ENCODE measurements around the gene RIIAD1. TPM values are rescaled to one million over a fixed set of nuclear protein-coding genes. Genes with fewer than 3 reads are reported as not detected.
A peak's percentile ranks its signal among the peaks of the same experiment; 100 is the strongest.

The RIIAD1 gene
- total RNA-seq, 1 donor from 2014 or later: not detected

- no peaks in the 10 kb centered on the region for H3K4me1 Mint-ChIP-seq (ENCODE audit: low read depth)
- H3K27ac Mint-ChIP-seq (ENCODE audit: unreplicated experiment): no peak overlapping the region
- no peaks in the 10 kb centered on the region for H3K9me3 Mint-ChIP-seq (ENCODE audit: low read depth)
- DNase-seq (ENCODE audit: low spot score): no peak
- no peak for TF ChIP-seq CTCF (IDR thresholded peaks at IDR 0.05)
- no peak overlapping the region for H3K4me3 Mint-ChIP-seq (ENCODE audit: unreplicated experiment)
- H3K36me3 Mint-ChIP-seq (ENCODE audit: low read depth): peaks cover 2% of the 10 kb centered on the region
- no peaks in the 10 kb centered on the region for H3K27me3 Mint-ChIP-seq (ENCODE audit: low read depth)
Observed at GRCh38 chr1:151705753-151706463, 15.4 kb upstream of the RIIAD1 start.

GRCh38 chr1:151706464-151707415 lies 14.6 kb upstream of the RIIAD1 start:
- no peaks in the 10 kb centered on the region for H3K27me3 Mint-ChIP-seq (ENCODE audit: low read depth)
- TF ChIP-seq CTCF (IDR thresholded peaks at IDR 0.05): no peak
- DNase-seq (ENCODE audit: low spot score): no peak
- no peaks in the 10 kb centered on the region for H3K4me1 Mint-ChIP-seq (ENCODE audit: low read depth)
- H3K4me3 Mint-ChIP-seq (ENCODE audit: unreplicated experiment): no peak overlapping the region
- no peaks in the 10 kb centered on the region for H3K36me3 Mint-ChIP-seq (ENCODE audit: low read depth)
- peak overlapping the region; percentile 36 for H3K27ac Mint-ChIP-seq (ENCODE audit: unreplicated experiment)
- H3K9me3 Mint-ChIP-seq (ENCODE audit: low read depth): no peaks in the 10 kb centered on the region

- H3K4me1 Mint-ChIP-seq (ENCODE audit: low read depth): no peaks in the 10 kb centered on the region
Observed at GRCh38 chr1:151707541-151708065, 13.7 kb upstream of the RIIAD1 start.

GRCh38 chr1:151708891-151709290 lies 12.4 kb upstream of the RIIAD1 start:
- H3K27me3 Mint-ChIP-seq (ENCODE audit: low read depth): no peaks in the 10 kb centered on the region
- no peaks in the 10 kb centered on the region for H3K4me1 Mint-ChIP-seq (ENCODE audit: low read depth)
- no peak for DNase-seq (ENCODE audit: low spot score)
- no peaks in the 10 kb centered on the region for H3K9me3 Mint-ChIP-seq (ENCODE audit: low read depth)
- H3K36me3 Mint-ChIP-seq (ENCODE audit: low read depth): no peaks in the 10 kb centered on the region
- H3K4me3 Mint-ChIP-seq (ENCODE audit: unreplicated experiment): no peak overlapping the region
- H3K27ac Mint-ChIP-seq (ENCODE audit: unreplicated experiment): no peak overlapping the region
- TF ChIP-seq CTCF (IDR thresholded peaks at IDR 0.05): no peak

More at GRCh38 chr1:151707541-151708065, 13.7 kb upstream of the RIIAD1 start:
- no peak for DNase-seq (ENCODE audit: low spot score)
- Mint-ChIP-seq H3K27me3 (ENCODE audit: low read depth) (no peaks in the 10 kb centered on the region), H3K36me3 (ENCODE audit: low read depth) (no peaks in the 10 kb centered on the region), H3K9me3 (ENCODE audit: low read depth) (no peaks in the 10 kb centered on the region), H3K4me3 (ENCODE audit: unreplicated experiment) (no peak overlapping the region), H3K27ac (ENCODE audit: unreplicated experiment) (no peak overlapping the region)
- no peak for TF ChIP-seq CTCF (IDR thresholded peaks at IDR 0.05)

GRCh38 chr1:151710187-151710840 lies 11.0 kb upstream of the RIIAD1 start:
- DNase-seq (ENCODE audit: low spot score): no peak
- no peaks in the 10 kb centered on the region for H3K9me3 Mint-ChIP-seq (ENCODE audit: low read depth)
- H3K27me3 Mint-ChIP-seq (ENCODE audit: low read depth): peaks cover 3% of the 10 kb centered on the region
- H3K36me3 Mint-ChIP-seq (ENCODE audit: low read depth): no peaks in the 10 kb centered on the region
- TF ChIP-seq CTCF (IDR thresholded peaks at IDR 0.05): no peak
- no peak overlapping the region for H3K27ac Mint-ChIP-seq (ENCODE audit: unreplicated experiment)
- no peak overlapping the region for H3K4me3 Mint-ChIP-seq (ENCODE audit: unreplicated experiment)
- H3K4me1 Mint-ChIP-seq (ENCODE audit: low read depth): no peaks in the 10 kb centered on the region

Measured in chondrocyte (in vitro differentiated cells).